ENCODE results near the gene HS3ST4.

The HS3ST4 gene

GRCh38 chr16:25910971-25911370 is 219.2 kb downstream of the HS3ST4 start:
- TF ChIP-seq CTCF (IDR thresholded peaks at IDR 0.05; ENCODE audit: control extremely low read depth, extremely low read depth, low read depth, missing control alignments) = no peak
- POLR2A ChIA-PET = interaction anchor here (0.6 kb wide), 1 partner anchor 1866 kb away, joined by 3 read pairs; no protein-coding TSS in a partner anchor
- CTCF ChIA-PET = no interaction called here
- no peak for DNase-seq (ENCODE audit: extremely low spot score)

- ChIA-PET POLR2A (no interaction called here), CTCF (no interaction called here)
- no peak for TF ChIP-seq CTCF (IDR thresholded peaks at IDR 0.05; ENCODE audit: control extremely low read depth, extremely low read depth, low read depth, missing control alignments)
- no peak for DNase-seq (ENCODE audit: extremely low spot score)
These were observed 220.6 kb downstream of the HS3ST4 start for GRCh38 chr16:25912321-25912720.

- TF ChIP-seq CTCF (IDR thresholded peaks at IDR 0.05; ENCODE audit: control extremely low read depth, extremely low read depth, low read depth, missing control alignments) = no peak
- DNase-seq (ENCODE audit: extremely low spot score) = no peak
- CTCF ChIA-PET = no interaction called here
- POLR2A ChIA-PET = no interaction called here
These were observed 222.7 kb downstream of the HS3ST4 start for GRCh38 chr16:25914357-25914962.

GRCh38 chr16:25916037-25916436 is 224.3 kb downstream of the HS3ST4 start:
- no peak for TF ChIP-seq CTCF (IDR thresholded peaks at IDR 0.05; ENCODE audit: control extremely low read depth, extremely low read depth, low read depth, missing control alignments)
- POLR2A ChIA-PET = no interaction called here
- DNase-seq (ENCODE audit: extremely low spot score) = no peak
- CTCF ChIA-PET = no interaction called here

GRCh38 chr16:25922438-25922837 is 230.7 kb downstream of the HS3ST4 start:
- no peak for TF ChIP-seq CTCF (IDR thresholded peaks at IDR 0.05; ENCODE audit: control extremely low read depth, extremely low read depth, low read depth, missing control alignments)
- ChIA-PET POLR2A (no interaction called here), CTCF (interaction anchor here (0.9 kb wide), 1 partner anchor 25 kb away, joined by 3 read pairs; no protein-coding TSS in a partner anchor)
- DNase-seq (ENCODE audit: extremely low spot score) = no peak

GRCh38 chr16:25925421-25925820 is 233.7 kb downstream of the HS3ST4 start:
- POLR2A ChIA-PET = no interaction called here
- no peak for DNase-seq (ENCODE audit: extremely low spot score)
- TF ChIP-seq CTCF (IDR thresholded peaks at IDR 0.05; ENCODE audit: control extremely low read depth, extremely low read depth, low read depth, missing control alignments) = no peak
- CTCF ChIA-PET = interaction anchor here (1.1 kb wide), 1 partner anchor 12 kb away, joined by 4 read pairs; no protein-coding TSS in a partner anchor

Measured in GM10248 (cell line).